B cell (primary cell): ENCODE data around the gene ZNF652.

ENCODE experiments used
- CTCF ChIP-seq: fragments of 200-600 bp; IDR thresholded peaks from one replicate; pipeline ENCODE4 v1.8.0; 2022; ENCODE audit warnings: antibody characterized with exemption, mild to moderate bottlenecking
- EZH2 ChIP-seq: IDR thresholded peaks from 2 replicates; pipeline ENCODE4 v1.6.1; 2012; ENCODE audit warnings: borderline replicate concordance, low read depth, mild to moderate bottlenecking, moderate library complexity, low read length; ENCODE audit not compliant: insufficient read depth, poor library complexity, severe bottlenecking

- TF ChIP-seq CTCF (no peak), EZH2 (no peak)
These were observed 44.5 kb upstream of the ZNF652 start for GRCh38 chr17:49406421-49407061.
